ENCODE data around the gene KIF5A. TPM values are rescaled to one million over a fixed set of nuclear protein-coding genes. Genes with fewer than 3 reads are reported as not detected.

KIF5A gene
- total RNA-seq, 6 experiments from 2014 or later = 0.02 TPM; not detected in 5

GRCh38 chr12:57551637-57552305 is 1.9 kb downstream of the KIF5A start:
- 70% methylated on average over 2 of the region's 3 CpGs for WGBS (ENCODE audit: insufficient coverage, low coverage, low lambda C conversion rate, missing lambda C conversion rate)
- Histone ChIP-seq H3K36me3 (no peaks in the 10 kb centered on the region), H3K27ac (no peak overlapping the region), H3K27me3 (peaks cover 0 to 13% of the 10 kb centered on the region in 2 donors), H3K4me1 (no peaks in the 10 kb centered on the region), H3K9me3 (no peaks in the 10 kb centered on the region), H3K4me3 (no peak overlapping the region)
- no peak for ATAC-seq
- intact Hi-C loops (cut with DNase I) = no loop called here
- DNase-seq = no peak
- no peak for TF ChIP-seq CTCF (IDR thresholded peaks at IDR 0.05)
- TF ChIP-seq POLR2A (IDR thresholded peaks at IDR 0.05) = no peak

DNA sequence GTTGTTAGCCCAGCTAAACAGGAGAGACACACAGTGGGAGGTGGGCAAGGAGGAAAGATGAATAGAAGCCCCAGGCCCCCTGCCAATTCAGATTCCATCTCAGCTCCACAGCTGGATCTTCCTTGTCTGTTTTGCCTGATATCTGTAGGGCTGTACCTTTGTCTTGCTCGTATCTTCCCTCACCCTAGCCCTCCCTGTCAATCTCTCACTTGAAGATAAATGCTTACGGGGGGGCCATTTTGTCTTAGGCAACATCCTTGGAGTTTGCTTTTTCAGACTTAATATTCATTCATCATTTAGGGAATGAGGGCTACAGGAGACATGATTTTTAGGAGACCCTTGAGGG is 2.4 kb downstream of the KIF5A start:
- H3K9me3 ChIP-seq = no peaks in the 10 kb centered on the region
- TF ChIP-seq POLR2A (IDR thresholded peaks at IDR 0.05) (no peak), CTCF (IDR thresholded peaks at IDR 0.05) (no peak)
- no peaks in the 10 kb centered on the region for H3K36me3 ChIP-seq
- 55% methylated on average over 2 of the region's 2 CpGs for WGBS (ENCODE audit: insufficient coverage, low coverage, low lambda C conversion rate, missing lambda C conversion rate)
- ATAC-seq (no peak), DNase-seq (no peak)
- no peak overlapping the region for H3K4me3 ChIP-seq
- intact Hi-C loops (cut with DNase I) = no loop called here
- no peaks in the 10 kb centered on the region for H3K4me1 ChIP-seq
- H3K27me3 ChIP-seq = peaks cover 0 to 13% of the 10 kb centered on the region in 2 donors
- no peak overlapping the region for H3K27ac ChIP-seq

- intact Hi-C loops (cut with DNase I) = no loop called here
- Histone ChIP-seq H3K36me3 (no peaks in the 10 kb centered on the region), H3K27ac (no peak overlapping the region), H3K4me1 (no peaks in the 10 kb centered on the region), H3K27me3 (peaks cover 0 to 13% of the 10 kb centered on the region in 2 donors), H3K4me3 (no peak overlapping the region), H3K9me3 (no peaks in the 10 kb centered on the region)
- ATAC-seq (no peak), DNase-seq (no peak)
- TF ChIP-seq CTCF (IDR thresholded peaks at IDR 0.05) (no peak), POLR2A (IDR thresholded peaks at IDR 0.05) (no peak)
- 53% methylated on average over 5 of the region's 6 CpGs for WGBS (ENCODE audit: insufficient coverage, low coverage, low lambda C conversion rate, missing lambda C conversion rate)
These were observed 3.0 kb downstream of the KIF5A start for GRCh38 chr12:57552835-57553313.

DNA sequence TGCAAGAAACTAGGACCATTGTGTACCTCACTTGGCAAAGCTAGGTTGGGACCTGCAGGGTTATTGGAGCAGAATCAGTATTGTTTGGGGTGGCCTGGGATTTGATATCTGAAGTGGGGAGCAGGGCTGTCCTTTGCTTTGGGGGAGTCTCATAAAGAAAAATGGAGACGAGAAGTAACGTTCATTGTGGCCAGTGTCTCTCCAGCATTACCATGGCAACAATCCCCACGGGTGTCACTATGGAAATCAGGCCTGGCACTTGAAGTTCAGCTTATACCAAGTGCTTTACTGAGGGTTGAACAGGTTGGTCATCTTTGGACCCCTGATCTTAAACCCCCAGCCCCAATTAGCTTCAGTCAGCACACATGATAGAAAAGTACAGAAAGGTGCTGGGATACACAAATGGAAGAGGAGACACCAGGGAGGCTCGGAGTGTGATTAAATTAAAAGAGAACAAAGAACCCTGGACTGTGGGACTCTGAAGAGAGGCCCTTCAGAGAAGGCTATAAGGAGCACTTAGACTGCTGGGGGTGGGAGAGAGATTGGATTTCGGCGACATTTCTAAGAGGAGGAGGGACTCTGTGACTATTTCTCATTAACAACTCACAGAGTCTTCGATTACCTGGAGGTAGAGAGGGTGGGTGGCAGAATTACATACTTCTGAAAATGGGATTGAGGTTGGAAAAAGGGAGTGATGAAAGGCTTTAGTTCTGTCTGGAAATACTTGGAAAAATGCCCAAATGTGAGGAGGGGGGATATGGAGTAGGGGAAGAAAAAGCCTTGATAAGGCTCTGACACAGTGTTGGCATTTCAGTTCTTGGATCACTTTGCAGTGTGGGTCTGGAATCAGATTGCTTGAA is 3.7 kb downstream of the KIF5A start:
- Histone ChIP-seq H3K4me3 (no peak overlapping the region), H3K27me3 (peaks cover 0 to 12% of the 10 kb centered on the region in 2 donors), H3K36me3 (no peaks in the 10 kb centered on the region), H3K27ac (no peak overlapping the region), H3K9me3 (no peaks in the 10 kb centered on the region), H3K4me1 (no peaks in the 10 kb centered on the region)
- 67% methylated on average over 6 of the region's 7 CpGs for WGBS (ENCODE audit: insufficient coverage, low coverage, low lambda C conversion rate, missing lambda C conversion rate)
- DNase-seq = no peak
- intact Hi-C loops (cut with DNase I) = no loop called here
- TF ChIP-seq POLR2A (IDR thresholded peaks at IDR 0.05) (no peak), CTCF (IDR thresholded peaks at IDR 0.05) (no peak)
- no peak for ATAC-seq

All from right lobe of liver (tissue), 6 donors.